Caco-2 (cell line): ENCODE data around the gene DIP2B. TPM values are rescaled to one million over a fixed set of nuclear protein-coding genes. Genes with fewer than 3 reads are reported as not detected.

Experiments
- BruUV-seq: library from RNA; stranded (reverse); fragments of 400-500 nt; replicated peaks from 2 replicates; lab custom pipeline; 2021; lab: Mats Ljungman, UMichigan
- CTCF ChIA-PET: fragments of 300-600 bp; sonication (Branson Sonifier 250); formaldehyde crosslinking; loops from one replicate; lab custom pipeline; 2022; ENCODE audit warnings: antibody characterized with exemption; lab: Charles Lee
- POLR2A ChIA-PET: fragments of 300-600 bp; sonication (Branson Sonifier 250); formaldehyde crosslinking; loops from one replicate; lab custom pipeline; 2022; ENCODE audit warnings: antibody characterized with exemption; lab: Charles Lee
- DNase-seq, 2 experiments: peaks; one replicate each; pipeline versions ENCODE4 v3.0.0 to v3.0.0-alpha.2; 2020 to 2022
- H3K27me3 ChIP-seq: replicated peaks from 2 replicates; pipeline ENCODE4 v1.6.0; 2011; ENCODE audit warnings: low read length; ENCODE audit not compliant: control insufficient read depth, insufficient read depth
- H3K36me3 ChIP-seq: 2 replicates; pipeline ENCODE4 v1.5.1; 2011; ENCODE audit warnings: low read length; ENCODE audit not compliant: control insufficient read depth, insufficient read depth
- H3K4me1 ChIP-seq: fragments of 250-450 bp; sonication (Bioruptor Pico); 2 replicates; pipeline ENCODE4 v1.5.1; 2020; ENCODE audit warnings: mild to moderate bottlenecking
- H3K4me3 ChIP-seq: 2 replicates; pipeline ENCODE4 v1.5.1; 2011; ENCODE audit warnings: low read depth, mild to moderate bottlenecking, control low read depth, low read length
- H3K9me3 ChIP-seq: fragments of 250-450 bp; sonication (Bioruptor Pico); 2 replicates; pipeline ENCODE4 v1.5.1; 2020; ENCODE audit warnings: mild to moderate bottlenecking, moderate library complexity
- H3K27ac Mint-ChIP-seq: one replicate; pipeline ENCODE4 v1.8.0; 2022; ENCODE audit warnings: mixed read lengths; ENCODE audit not compliant: unreplicated experiment
- H3K27me3 Mint-ChIP-seq: one replicate; pipeline ENCODE4 v1.8.0; 2022; ENCODE audit warnings: mixed read lengths; ENCODE audit not compliant: insufficient read depth, unreplicated experiment
- H3K36me3 Mint-ChIP-seq: one replicate; pipeline ENCODE4 v1.8.0; 2022; ENCODE audit warnings: mild to moderate bottlenecking, mixed read lengths; ENCODE audit not compliant: insufficient read depth, unreplicated experiment
- H3K4me1 Mint-ChIP-seq: one replicate; pipeline ENCODE4 v1.8.0; 2022; ENCODE audit warnings: low read depth, mixed read lengths; ENCODE audit not compliant: unreplicated experiment
- H3K4me3 Mint-ChIP-seq: one replicate; pipeline ENCODE4 v1.8.0; 2022; ENCODE audit warnings: mild to moderate bottlenecking, moderate library complexity, mixed read lengths; ENCODE audit not compliant: unreplicated experiment
- H3K9me3 Mint-ChIP-seq: one replicate; pipeline ENCODE4 v1.8.0; 2022; ENCODE audit warnings: mixed read lengths; ENCODE audit not compliant: unreplicated experiment
- intact Hi-C: fragments of 100-400 bp; cut with micrococcal nuclease; formaldehyde crosslinking; loops from one replicate; pipeline ENCODE4 v1.10.0; 2022; ENCODE audit not compliant: unreplicated experiment
- total RNA-seq: library from RNA; stranded (reverse); gene quantifications from 2 replicates; pipeline ENCODE4 v1.2.3, GENCODE V29; 2022
- TF ChIP-seq, protein P1 (sequence below), 2 experiments: fragments of 200-600 bp in 1 of 2; IDR thresholded peaks; 1 replicate in 1 of 2; 2 replicates in 1 of 2; pipeline versions ENCODE4 v1.5.1 to v1.8.0; 2011 to 2022; ENCODE audit warnings: antibody characterized with exemption in 1 of 2, control low read depth in 1 of 2, inconsistent platforms in 1 of 2, low read depth in 1 of 2, low read length in 1 of 2, mild to moderate bottlenecking in 1 of 2, moderate library complexity in 1 of 2; ENCODE audit not compliant: insufficient read depth in 1 of 2, severe bottlenecking in 1 of 2, unreplicated experiment in 1 of 2

Gene DIP2B
- total RNA-seq, 1 experiment from 2014 or later: 32.7 TPM

DNA sequence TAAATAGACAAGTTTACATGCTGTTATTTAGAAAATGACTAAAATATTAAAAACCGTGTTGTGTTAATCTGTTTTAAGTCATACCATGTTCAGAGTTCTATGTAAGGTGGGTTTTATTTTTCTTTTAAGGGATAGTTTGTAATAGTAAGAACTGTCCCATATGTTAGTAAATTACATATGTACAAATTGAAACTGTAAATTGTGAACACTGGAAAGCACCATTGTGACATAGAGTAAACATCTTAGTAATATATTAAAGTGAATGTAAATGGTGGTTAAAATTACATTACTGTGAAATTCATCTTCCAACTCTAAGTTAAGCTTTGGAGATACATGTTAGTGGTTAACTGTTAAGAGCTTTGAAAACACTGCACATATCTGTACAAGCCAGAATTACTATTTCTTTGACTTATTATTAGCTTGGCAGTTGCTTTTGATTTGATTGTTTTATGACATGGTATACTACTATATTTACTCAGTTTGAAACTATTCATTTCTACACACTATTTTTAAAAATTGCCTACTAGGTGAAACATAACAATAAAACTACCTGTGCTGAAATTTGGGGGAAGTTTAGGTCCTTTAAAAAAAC, 27.4 kb upstream of the DIP2B start:
- Histone ChIP-seq H3K4me3 (no peak overlapping the region), H3K36me3 (no peaks in the 10 kb centered on the region), H3K9me3 (no peaks in the 10 kb centered on the region), H3K27me3 (no peaks in the 10 kb centered on the region), H3K4me1 (no peaks in the 10 kb centered on the region)
- intact Hi-C loops: no loop called here
- H3K9me3 Mint-ChIP-seq: no peaks in the 10 kb centered on the region
- CTCF ChIA-PET: no interaction called here
- no peak overlapping the region for H3K4me3 Mint-ChIP-seq
- H3K27ac Mint-ChIP-seq: no peak overlapping the region
- H3K27me3 Mint-ChIP-seq: no peaks in the 10 kb centered on the region
- TF ChIP-seq, protein P1, sequence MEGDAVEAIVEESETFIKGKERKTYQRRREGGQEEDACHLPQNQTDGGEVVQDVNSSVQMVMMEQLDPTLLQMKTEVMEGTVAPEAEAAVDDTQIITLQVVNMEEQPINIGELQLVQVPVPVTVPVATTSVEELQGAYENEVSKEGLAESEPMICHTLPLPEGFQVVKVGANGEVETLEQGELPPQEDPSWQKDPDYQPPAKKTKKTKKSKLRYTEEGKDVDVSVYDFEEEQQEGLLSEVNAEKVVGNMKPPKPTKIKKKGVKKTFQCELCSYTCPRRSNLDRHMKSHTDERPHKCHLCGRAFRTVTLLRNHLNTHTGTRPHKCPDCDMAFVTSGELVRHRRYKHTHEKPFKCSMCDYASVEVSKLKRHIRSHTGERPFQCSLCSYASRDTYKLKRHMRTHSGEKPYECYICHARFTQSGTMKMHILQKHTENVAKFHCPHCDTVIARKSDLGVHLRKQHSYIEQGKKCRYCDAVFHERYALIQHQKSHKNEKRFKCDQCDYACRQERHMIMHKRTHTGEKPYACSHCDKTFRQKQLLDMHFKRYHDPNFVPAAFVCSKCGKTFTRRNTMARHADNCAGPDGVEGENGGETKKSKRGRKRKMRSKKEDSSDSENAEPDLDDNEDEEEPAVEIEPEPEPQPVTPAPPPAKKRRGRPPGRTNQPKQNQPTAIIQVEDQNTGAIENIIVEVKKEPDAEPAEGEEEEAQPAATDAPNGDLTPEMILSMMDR (IDR thresholded peaks at IDR 0.05; ENCODE audit: insufficient read depth in 1 of 2, low read depth in 1 of 2, low read length in 1 of 2, severe bottlenecking in 1 of 2, unreplicated experiment in 1 of 2): no peak
- POLR2A ChIA-PET: no interaction called here
- no TSS peak for BruUV-seq
- DNase-seq: no peak
- H3K36me3 Mint-ChIP-seq: peaks cover 62% of the 10 kb centered on the region
- H3K4me1 Mint-ChIP-seq: no peaks in the 10 kb centered on the region

GRCh38 chr12:50482571-50482970, 22.2 kb upstream of the DIP2B start:
- no peaks in the 10 kb centered on the region for H3K9me3 ChIP-seq
- Mint-ChIP-seq H3K4me3 (no peak overlapping the region), H3K27ac (no peak overlapping the region), H3K9me3 (no peaks in the 10 kb centered on the region), H3K27me3 (no peaks in the 10 kb centered on the region), H3K36me3 (peaks cover 9% of the 10 kb centered on the region), H3K4me1 (no peaks in the 10 kb centered on the region)
- H3K36me3 ChIP-seq: no peaks in the 10 kb centered on the region
- TF ChIP-seq, protein P1 (IDR thresholded peaks at IDR 0.05; ENCODE audit: insufficient read depth in 1 of 2, low read depth in 1 of 2, low read length in 1 of 2, severe bottlenecking in 1 of 2, unreplicated experiment in 1 of 2): no peak
- no peak for DNase-seq
- intact Hi-C loops: no loop called here
- no peak overlapping the region for H3K4me3 ChIP-seq
- no TSS peak for BruUV-seq
- CTCF ChIA-PET: interaction anchor here (1.1 kb wide), 1 partner anchor 258 kb away, joined by 3 read pairs; no protein-coding TSS in a partner anchor
- POLR2A ChIA-PET: interaction anchor here (0.6 kb wide), 1 partner anchor 339 kb away, joined by 4 read pairs; no protein-coding TSS in a partner anchor
- H3K4me1 ChIP-seq: no peaks in the 10 kb centered on the region
- H3K27me3 ChIP-seq: no peaks in the 10 kb centered on the region

DNA sequence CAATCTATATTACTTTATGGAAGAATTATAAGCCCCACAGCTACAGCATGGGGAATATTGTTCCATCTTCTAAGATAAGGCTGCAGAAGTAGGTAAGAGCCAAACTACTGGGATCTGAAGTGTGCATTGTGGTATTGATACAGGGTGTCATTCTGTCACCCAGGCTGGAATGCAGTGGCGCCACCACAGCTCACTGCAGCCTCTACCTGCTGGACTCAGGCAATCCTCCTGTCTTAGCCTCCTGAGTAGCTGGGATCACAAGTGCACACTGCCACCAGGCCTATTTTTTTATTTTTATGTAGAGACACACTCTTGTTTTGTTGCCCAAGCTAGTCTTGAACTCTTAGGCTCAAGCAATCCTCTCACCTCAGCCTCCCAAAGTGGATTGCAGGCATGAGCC, 21.3 kb upstream of the DIP2B start:
- no peak for DNase-seq
- Histone ChIP-seq H3K4me1 (no peaks in the 10 kb centered on the region), H3K27me3 (no peaks in the 10 kb centered on the region), H3K9me3 (no peaks in the 10 kb centered on the region), H3K36me3 (no peaks in the 10 kb centered on the region), H3K4me3 (no peak overlapping the region)
- H3K9me3 Mint-ChIP-seq: peaks cover 4% of the 10 kb centered on the region
- CTCF ChIA-PET: interaction anchor here (1.1 kb wide), 1 partner anchor 259 kb away, joined by 3 read pairs; no protein-coding TSS in a partner anchor
- no peaks in the 10 kb centered on the region for H3K27me3 Mint-ChIP-seq
- POLR2A ChIA-PET: no interaction called here
- H3K36me3 Mint-ChIP-seq: peaks cover 4% of the 10 kb centered on the region
- TF ChIP-seq, protein P1 (IDR thresholded peaks at IDR 0.05; ENCODE audit: insufficient read depth in 1 of 2, low read depth in 1 of 2, low read length in 1 of 2, severe bottlenecking in 1 of 2, unreplicated experiment in 1 of 2): no peak
- no TSS peak for BruUV-seq
- H3K4me1 Mint-ChIP-seq: no peaks in the 10 kb centered on the region
- no peak overlapping the region for H3K4me3 Mint-ChIP-seq
- intact Hi-C loops: no loop called here
- H3K27ac Mint-ChIP-seq: no peak overlapping the region
